ENCODE data around the gene GBP3.

Gene GBP3

DNA sequence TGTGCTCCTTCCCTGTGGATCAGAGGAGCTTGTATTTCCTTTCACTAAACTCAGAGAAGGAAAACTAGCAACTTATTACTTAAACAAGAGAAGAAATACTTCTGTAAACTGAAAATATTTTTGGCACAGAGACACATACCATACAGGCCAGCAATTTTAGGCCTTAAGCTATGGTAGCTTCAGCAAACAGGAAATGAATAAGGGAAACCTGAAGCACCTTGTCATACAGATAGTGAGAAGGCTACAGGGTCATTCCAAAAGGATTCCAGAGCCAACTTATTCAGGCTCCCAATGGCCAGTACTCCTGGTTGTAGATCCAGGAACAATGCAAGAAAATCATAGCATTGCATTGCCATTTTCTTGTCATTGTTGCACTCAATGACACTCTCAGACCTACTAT is 21.2 kb downstream of the GBP3 start:
- TF ChIP-seq, protein P1, sequence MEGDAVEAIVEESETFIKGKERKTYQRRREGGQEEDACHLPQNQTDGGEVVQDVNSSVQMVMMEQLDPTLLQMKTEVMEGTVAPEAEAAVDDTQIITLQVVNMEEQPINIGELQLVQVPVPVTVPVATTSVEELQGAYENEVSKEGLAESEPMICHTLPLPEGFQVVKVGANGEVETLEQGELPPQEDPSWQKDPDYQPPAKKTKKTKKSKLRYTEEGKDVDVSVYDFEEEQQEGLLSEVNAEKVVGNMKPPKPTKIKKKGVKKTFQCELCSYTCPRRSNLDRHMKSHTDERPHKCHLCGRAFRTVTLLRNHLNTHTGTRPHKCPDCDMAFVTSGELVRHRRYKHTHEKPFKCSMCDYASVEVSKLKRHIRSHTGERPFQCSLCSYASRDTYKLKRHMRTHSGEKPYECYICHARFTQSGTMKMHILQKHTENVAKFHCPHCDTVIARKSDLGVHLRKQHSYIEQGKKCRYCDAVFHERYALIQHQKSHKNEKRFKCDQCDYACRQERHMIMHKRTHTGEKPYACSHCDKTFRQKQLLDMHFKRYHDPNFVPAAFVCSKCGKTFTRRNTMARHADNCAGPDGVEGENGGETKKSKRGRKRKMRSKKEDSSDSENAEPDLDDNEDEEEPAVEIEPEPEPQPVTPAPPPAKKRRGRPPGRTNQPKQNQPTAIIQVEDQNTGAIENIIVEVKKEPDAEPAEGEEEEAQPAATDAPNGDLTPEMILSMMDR (IDR thresholded peaks at IDR 0.05; ENCODE audit: low read length): no peak
- no peak for TF ChIP-seq EZH2 (IDR thresholded peaks at IDR 0.05; ENCODE audit: borderline replicate concordance, low read length)
- Histone ChIP-seq H3K27me3 (ENCODE audit: insufficient read depth, low read length) (no peaks in the 10 kb centered on the region), H3K27ac (ENCODE audit: low read depth, low read length, poor library complexity, severe bottlenecking) (no peak overlapping the region), H3K79me2 (ENCODE audit: insufficient read depth, low read length) (no peaks in the 10 kb centered on the region), H3K4me2 (ENCODE audit: low read length) (no peak overlapping the region), H3K4me1 (ENCODE audit: insufficient read depth, low read length, severe bottlenecking) (no peaks in the 10 kb centered on the region), H2AFZ (ENCODE audit: low read length) (no peak overlapping the region), H3K9me2 (ENCODE audit: low read depth, low read length) (no peaks in the 10 kb centered on the region), H3K9ac (ENCODE audit: low read length) (no peak overlapping the region), H3K4me3 (ENCODE audit: low read depth, low read length, poor library complexity, severe bottlenecking) (no peak overlapping the region), H3K36me3 (ENCODE audit: insufficient read depth, low read length) (no peaks in the 10 kb centered on the region), H4K20me1 (ENCODE audit: insufficient read depth, low read length) (no peaks in the 10 kb centered on the region), H3K9me3 (ENCODE audit: low read length) (no peaks in the 10 kb centered on the region), H3F3A (ENCODE audit: insufficient read depth, low read length) (no peaks in the 10 kb centered on the region)

DNA sequence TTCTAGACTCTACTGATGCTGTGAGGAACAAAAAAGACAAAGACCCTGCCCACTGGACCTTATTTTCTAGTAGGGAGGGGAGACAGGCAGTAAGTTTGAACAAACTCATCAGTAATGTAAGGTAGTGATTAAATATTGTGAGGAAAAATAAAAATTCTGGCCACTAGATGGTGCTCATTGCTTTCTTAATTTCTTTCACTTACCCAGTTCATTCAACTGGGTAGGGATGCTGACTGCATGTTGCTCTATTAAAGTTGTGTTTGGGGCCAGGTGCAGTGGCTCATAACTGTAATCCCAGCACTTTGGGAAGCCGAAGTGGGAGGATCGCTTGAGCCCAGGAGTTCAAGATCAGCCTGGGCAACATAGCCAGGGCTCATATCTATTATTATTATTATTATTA is 23.9 kb downstream of the GBP3 start:
- Histone ChIP-seq H3K4me1 (ENCODE audit: insufficient read depth, low read length, severe bottlenecking) (peaks cover 2% of the 10 kb centered on the region), H3K9ac (ENCODE audit: low read length) (no peak overlapping the region), H3F3A (ENCODE audit: insufficient read depth, low read length) (no peaks in the 10 kb centered on the region), H3K9me2 (ENCODE audit: low read depth, low read length) (no peaks in the 10 kb centered on the region), H3K4me3 (ENCODE audit: low read depth, low read length, poor library complexity, severe bottlenecking) (no peak overlapping the region), H4K20me1 (ENCODE audit: insufficient read depth, low read length) (no peaks in the 10 kb centered on the region), H3K36me3 (ENCODE audit: insufficient read depth, low read length) (no peaks in the 10 kb centered on the region), H3K79me2 (ENCODE audit: insufficient read depth, low read length) (no peaks in the 10 kb centered on the region), H3K4me2 (ENCODE audit: low read length) (no peak overlapping the region), H3K27ac (ENCODE audit: low read depth, low read length, poor library complexity, severe bottlenecking) (no peak overlapping the region), H3K27me3 (ENCODE audit: insufficient read depth, low read length) (no peaks in the 10 kb centered on the region), H2AFZ (ENCODE audit: low read length) (no peak overlapping the region), H3K9me3 (ENCODE audit: low read length) (no peaks in the 10 kb centered on the region)
- TF ChIP-seq, protein P1 (IDR thresholded peaks at IDR 0.05; ENCODE audit: low read length): peak; percentile 41; the same call in 1 of the 2 replicates
- no peak for TF ChIP-seq EZH2 (IDR thresholded peaks at IDR 0.05; ENCODE audit: borderline replicate concordance, low read length)

DNA sequence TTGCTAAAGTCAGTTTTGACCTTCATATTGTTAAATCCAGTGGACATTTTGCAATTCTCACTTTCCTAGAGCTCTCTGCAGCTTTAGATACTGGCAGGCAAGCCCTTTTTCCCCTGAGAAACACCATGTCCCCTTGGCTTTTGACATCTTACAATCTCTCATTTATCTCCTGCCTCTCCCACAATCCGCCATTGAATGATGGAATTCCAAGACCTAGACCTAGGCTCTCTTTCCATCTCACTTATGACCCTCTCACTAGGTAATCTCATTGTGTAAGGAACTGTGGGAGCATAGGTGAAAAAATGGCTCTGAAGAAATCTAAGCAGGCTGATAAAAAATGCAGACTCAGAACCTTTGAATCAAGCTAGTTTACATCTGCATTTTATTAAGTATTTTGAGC is 32.2 kb downstream of the GBP3 start:
- H3K9ac ChIP-seq (ENCODE audit: low read length): no peak overlapping the region
- H3K9me3 ChIP-seq (ENCODE audit: low read length): no peaks in the 10 kb centered on the region
- H3K27ac ChIP-seq (ENCODE audit: low read depth, low read length, poor library complexity, severe bottlenecking): no peak overlapping the region
- no peaks in the 10 kb centered on the region for H3K9me2 ChIP-seq (ENCODE audit: low read depth, low read length)
- no peak overlapping the region for H2AFZ ChIP-seq (ENCODE audit: low read length)
- peak overlapping the region; percentile 87; the same call in 1 of the 2 replicates for H3K4me2 ChIP-seq (ENCODE audit: low read length)
- no peaks in the 10 kb centered on the region for H3F3A ChIP-seq (ENCODE audit: insufficient read depth, low read length)
- H3K27me3 ChIP-seq (ENCODE audit: insufficient read depth, low read length): no peaks in the 10 kb centered on the region
- no peak overlapping the region for H3K4me3 ChIP-seq (ENCODE audit: low read depth, low read length, poor library complexity, severe bottlenecking)
- peaks cover 40% of the 10 kb centered on the region for H3K79me2 ChIP-seq (ENCODE audit: insufficient read depth, low read length)
- TF ChIP-seq, protein P1 (IDR thresholded peaks at IDR 0.05; ENCODE audit: low read length): no peak
- no peak for TF ChIP-seq EZH2 (IDR thresholded peaks at IDR 0.05; ENCODE audit: borderline replicate concordance, low read length)
- peaks cover 18% of the 10 kb centered on the region; the same call in 1 of the 2 replicates for H3K36me3 ChIP-seq (ENCODE audit: insufficient read depth, low read length)
- H3K4me1 ChIP-seq (ENCODE audit: insufficient read depth, low read length, severe bottlenecking): peaks cover 30% of the 10 kb centered on the region
- no peaks in the 10 kb centered on the region for H4K20me1 ChIP-seq (ENCODE audit: insufficient read depth, low read length)

All from OCI-LY1 (cell line).